Right ventricle myocardium superior (tissue), 1 donor: ENCODE measurements around the gene PPFIA3. TPM values are rescaled to one million over a fixed set of nuclear protein-coding genes. Genes with fewer than 3 reads are reported as not detected.
"Not testable (repeated sequence)": the region's sequence is repeated elsewhere in the genome, so short reads cannot be mapped to it uniquely, and the experiment has no call there.

Experiments
- ATAC-seq: fragments of 200-7000 bp; cut with Tn5 transposase; one replicate; pipeline ENCODE4 v1.9.1; 2020; ENCODE audit warnings: mild to moderate bottlenecking; ENCODE audit not compliant: poor library complexity
- DNase-seq: peaks from one replicate; pipeline ENCODE4 v3.0.0-alpha.2; 2020
- intact Hi-C: fragments of 100-400 bp; cut with DNase I; formaldehyde crosslinking; loops from one replicate; pipeline ENCODE4 v1.11.2; 2022
- total RNA-seq: library from RNA; stranded (reverse); fragmentation: NEBNext Ultra II Directional; extraction: Animal tissue kit (Norgen Biotek cat#: 25700); gene quantifications from one replicate; pipeline ENCODE4 v1.2.1, GENCODE V29; 2021
- donor health status: DM: no; HTN: yes; CAD: no; lungs with severe emphysema.

Gene PPFIA3
- total RNA-seq, 1 donor from 2014 or later, result 5.0 TPM

- intact Hi-C loops, result no loop called here
- peak; percentile 96 for DNase-seq
- peak; percentile 81 for ATAC-seq
These were observed 38.3 kb downstream of the PPFIA3 start, which contains the start of gene TRPM4 for GRCh38 chr19:49157445-49158224. TSS of gene TRPM4 (plus strand) at chr19:49157792. CDS start at chr19:49157867, 75 bp downstream.

- ATAC-seq, result no peak
- no peak for DNase-seq
These were observed 41.3 kb downstream of the PPFIA3 start for GRCh38 chr19:49160450-49161189.

GRCh38 chr19:49161987-49162386 is 42.6 kb downstream of the PPFIA3 start:
- DNase-seq (no peak), ATAC-seq (no peak)
- intact Hi-C loops, result no loop called here

More at GRCh38 chr19:49160450-49161189, 41.3 kb downstream of the PPFIA3 start:
- intact Hi-C loops, result no loop called here

GRCh38 chr19:49165111-49165750 is 45.9 kb downstream of the PPFIA3 start:
- DNase-seq, result peak; percentile 64
- ATAC-seq, result peak; percentile 87

GRCh38 chr19:49165865-49166301 is 46.5 kb downstream of the PPFIA3 start:
- DNase-seq (no peak), ATAC-seq (peak; percentile 36)
- intact Hi-C loops, result no loop called here

More at GRCh38 chr19:49165111-49165750, 45.9 kb downstream of the PPFIA3 start:
- intact Hi-C loops, result no loop called here

- no peak for DNase-seq
- no peak for ATAC-seq
- intact Hi-C loops, result no loop called here
These were observed 48.6 kb downstream of the PPFIA3 start for GRCh38 chr19:49167857-49168409.

GRCh38 chr19:49168421-49168820 is 49.1 kb downstream of the PPFIA3 start:
- ATAC-seq, result no peak
- intact Hi-C loops, result no loop called here

GRCh38 chr19:49173198-49173597 is 53.9 kb downstream of the PPFIA3 start:
- intact Hi-C loops, result no loop called here
- no peak for DNase-seq
- no peak for ATAC-seq

More at GRCh38 chr19:49168421-49168820, 49.1 kb downstream of the PPFIA3 start:
- no peak for DNase-seq

GRCh38 chr19:49180659-49181058 is 61.3 kb downstream of the PPFIA3 start:
- intact Hi-C loops, result no loop called here
- DNase-seq, result no peak
- ATAC-seq, result no peak

GRCh38 chr19:49182010-49182847 is 62.9 kb downstream of the PPFIA3 start:
- DNase-seq, ATAC-seq, intact Hi-C loops: not testable (repeated sequence)

- intact Hi-C loops, result no loop called here
- ATAC-seq (peak; percentile 25), DNase-seq (no peak)
These were observed 63.6 kb downstream of the PPFIA3 start for GRCh38 chr19:49182848-49183375.

GRCh38 chr19:49186108-49186507 is 66.8 kb downstream of the PPFIA3 start:
- ATAC-seq (no peak), DNase-seq (no peak)
- intact Hi-C loops, result no loop called here

- DNase-seq (no peak), ATAC-seq (no peak)
- intact Hi-C loops, result no loop called here
These were observed 69.4 kb downstream of the PPFIA3 start for GRCh38 chr19:49188626-49189200.

GRCh38 chr19:49189259-49189658 is 69.9 kb downstream of the PPFIA3 start:
- DNase-seq (no peak), ATAC-seq (no peak)
- intact Hi-C loops, result no loop called here

GRCh38 chr19:49190781-49191180 is 71.4 kb downstream of the PPFIA3 start:
- ATAC-seq, result no peak
- no peak for DNase-seq
- intact Hi-C loops, result no loop called here

- no peak for ATAC-seq
- intact Hi-C loops, result no loop called here
These were observed 74.6 kb downstream of the PPFIA3 start for GRCh38 chr19:49193822-49194394.

GRCh38 chr19:49194408-49194807 is 75.1 kb downstream of the PPFIA3 start:
- DNase-seq, result no peak
- ATAC-seq, result no peak
- intact Hi-C loops, result no loop called here

More at GRCh38 chr19:49193822-49194394, 74.6 kb downstream of the PPFIA3 start:
- DNase-seq, result no peak
